ENCODE measurements around the gene NR2F1-AS1. TPM values are rescaled to one million over a fixed set of nuclear protein-coding genes. Genes with fewer than 3 reads are reported as not detected.
"Not testable (repeated sequence)": the region's sequence is repeated elsewhere in the genome, so short reads cannot be mapped to it uniquely, and the experiment has no call there.

The NR2F1-AS1 gene
- total RNA-seq, 2 experiments from 2014 or later = not detected

DNA sequence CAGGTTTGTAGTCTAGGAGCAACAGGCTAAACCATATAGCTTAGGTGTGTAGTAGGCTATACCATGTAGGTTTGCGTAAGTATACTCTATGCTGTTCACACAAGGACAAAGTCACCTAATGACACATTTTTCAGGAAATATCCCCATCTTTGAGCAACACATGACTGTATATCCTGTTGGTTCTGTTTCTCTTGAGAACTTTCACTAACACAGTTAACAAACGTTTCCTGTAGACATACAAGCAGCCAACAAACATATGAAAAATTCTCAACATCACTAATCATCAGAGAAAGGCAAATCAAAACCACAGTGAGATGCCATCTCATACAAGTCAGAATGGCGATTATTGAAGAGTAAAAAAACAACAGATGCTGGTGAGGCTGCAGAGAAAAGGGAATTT, 68.2 kb downstream of the NR2F1-AS1 start:
- ChIA-PET POLR2A (no interaction called here), CTCF (no interaction called here)
- H3K9me3 Mint-ChIP-seq (ENCODE audit: insufficient read depth) = no peaks in the 10 kb centered on the region
- no peaks in the 10 kb centered on the region for H3K4me1 Mint-ChIP-seq (ENCODE audit: low read depth)
- no peak overlapping the region for H3K4me3 Mint-ChIP-seq
- H3K36me3 Mint-ChIP-seq (ENCODE audit: low read depth) = no peaks in the 10 kb centered on the region
- DNase-seq = no peak
- no peak for ATAC-seq
- no peak overlapping the region for H3K27ac Mint-ChIP-seq
- no peaks in the 10 kb centered on the region for H3K27me3 Mint-ChIP-seq (ENCODE audit: low read depth)

DNA sequence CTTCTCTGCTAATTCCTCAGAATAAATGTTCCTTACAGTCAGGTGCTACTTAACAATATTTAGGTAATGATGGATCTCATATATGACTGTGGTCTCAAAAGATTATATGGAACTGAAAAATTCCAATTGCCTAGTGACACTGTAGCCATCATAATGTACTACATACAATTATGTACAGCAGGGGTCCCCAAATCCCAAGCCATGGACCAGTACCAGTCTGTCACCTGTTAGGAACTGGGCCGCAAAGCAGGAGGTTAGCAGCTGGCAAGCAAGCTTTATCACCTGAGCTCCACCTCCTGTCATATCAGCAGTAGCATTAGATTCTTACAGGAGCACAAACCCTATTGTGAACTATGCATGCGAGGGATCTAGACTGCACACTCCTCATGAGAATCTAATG, 69.6 kb downstream of the NR2F1-AS1 start:
- no peaks in the 10 kb centered on the region for H3K27me3 Mint-ChIP-seq (ENCODE audit: low read depth)
- no peaks in the 10 kb centered on the region for H3K36me3 Mint-ChIP-seq (ENCODE audit: low read depth)
- CTCF ChIA-PET = no interaction called here
- no peak overlapping the region for H3K4me3 Mint-ChIP-seq
- no peak overlapping the region for H3K27ac Mint-ChIP-seq
- DNase-seq (no peak), ATAC-seq (no peak)
- POLR2A ChIA-PET = no interaction called here
- H3K4me1 Mint-ChIP-seq (ENCODE audit: low read depth) = no peaks in the 10 kb centered on the region
- H3K9me3 Mint-ChIP-seq (ENCODE audit: insufficient read depth) = no peaks in the 10 kb centered on the region

DNA sequence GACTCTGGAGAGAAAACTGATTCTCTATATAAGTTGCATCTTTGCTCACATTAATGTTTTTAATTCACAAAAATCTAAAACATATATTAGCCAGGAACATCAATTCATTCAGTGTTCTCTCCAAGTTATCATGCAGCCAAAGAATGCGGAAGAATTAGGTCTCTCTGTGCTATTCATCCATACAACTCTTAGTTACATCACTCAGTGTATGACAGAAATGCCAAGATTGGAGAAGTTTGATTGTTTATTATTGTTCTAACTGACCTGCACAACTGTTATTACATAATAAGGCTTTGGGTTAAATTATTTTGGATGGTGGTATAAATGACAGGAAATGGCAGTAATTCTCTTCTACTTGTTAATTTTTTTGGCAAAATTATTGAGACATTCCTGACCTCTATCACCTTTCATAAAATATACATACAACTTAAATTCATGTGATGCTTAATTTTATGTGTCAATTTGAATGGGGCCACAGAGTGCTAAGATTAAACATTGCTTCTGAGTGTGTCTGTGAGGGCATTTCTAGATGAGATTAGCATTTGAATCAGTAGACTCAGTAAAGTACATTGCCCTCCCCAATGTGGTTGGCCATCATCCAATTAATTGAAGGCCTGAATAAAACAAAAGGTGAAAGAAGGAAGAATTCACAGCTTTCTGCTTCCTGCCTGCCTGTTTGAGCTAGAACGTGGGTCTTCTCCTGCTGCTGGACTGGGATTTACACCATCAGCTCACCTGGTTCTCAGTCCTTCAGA, 70.2 kb downstream of the NR2F1-AS1 start:
- POLR2A ChIA-PET = no interaction called here
- no peak for ATAC-seq

DNA sequence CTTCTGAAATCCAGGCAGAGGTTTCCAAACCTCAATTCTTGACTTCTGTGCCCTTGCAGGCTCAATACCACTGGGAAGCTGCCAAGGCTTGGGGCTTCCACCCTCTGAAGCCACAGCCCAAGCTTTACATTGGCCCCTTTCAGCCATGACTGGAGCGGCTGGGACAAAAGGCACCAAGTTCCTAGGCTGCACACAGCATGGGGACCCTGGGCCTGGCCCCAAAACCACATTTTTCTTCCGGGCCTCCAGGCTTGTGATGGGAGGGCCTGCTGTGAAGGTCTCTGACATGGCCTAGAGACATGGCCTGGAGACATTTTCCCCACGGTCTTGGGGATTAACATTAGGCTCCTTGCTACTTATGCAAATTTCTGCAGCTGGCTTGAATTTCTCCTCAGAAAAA, 75.5 kb downstream of the NR2F1-AS1 start:
- H3K4me3 Mint-ChIP-seq; H3K27ac Mint-ChIP-seq; H3K36me3 Mint-ChIP-seq (ENCODE audit: low read depth); POLR2A ChIA-PET; H3K4me1 Mint-ChIP-seq (ENCODE audit: low read depth); DNase-seq; CTCF ChIA-PET; H3K9me3 Mint-ChIP-seq (ENCODE audit: insufficient read depth); ATAC-seq; H3K27me3 Mint-ChIP-seq (ENCODE audit: low read depth): not testable (repeated sequence)

More for the DNA sequence above, 70.2 kb downstream of the NR2F1-AS1 start:
- Mint-ChIP-seq H3K4me3 (no peak overlapping the region), H3K4me1 (ENCODE audit: low read depth) (no peaks in the 10 kb centered on the region), H3K9me3 (ENCODE audit: insufficient read depth) (no peaks in the 10 kb centered on the region), H3K36me3 (ENCODE audit: low read depth) (no peaks in the 10 kb centered on the region), H3K27ac (no peak overlapping the region), H3K27me3 (ENCODE audit: low read depth) (no peaks in the 10 kb centered on the region)
- DNase-seq = no peak
- CTCF ChIA-PET = no interaction called here

DNA sequence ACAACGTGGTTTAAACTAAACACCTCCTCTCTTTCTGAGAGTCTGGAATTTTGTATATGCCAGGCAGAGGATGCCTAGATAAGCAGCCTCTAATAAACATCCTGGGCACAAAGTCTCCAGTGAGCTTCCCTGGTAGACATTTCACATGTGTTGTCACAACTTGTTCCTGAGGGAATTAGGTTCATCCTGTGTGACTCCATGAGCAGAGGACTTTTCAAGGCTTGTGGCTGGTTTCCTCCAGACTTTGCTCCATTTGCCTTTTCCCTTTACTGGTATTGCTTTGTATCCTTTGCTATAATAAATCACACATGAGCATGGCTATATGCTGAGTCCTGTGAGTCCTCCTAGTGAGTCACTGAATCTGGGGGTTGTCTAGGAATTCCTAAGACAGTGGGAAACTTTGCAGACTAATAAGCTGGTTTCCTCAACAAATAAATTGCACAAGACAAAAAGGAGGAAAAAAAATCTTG, 77.4 kb downstream of the NR2F1-AS1 start:
- no peak for ATAC-seq
- Mint-ChIP-seq H3K36me3 (ENCODE audit: low read depth) (no peaks in the 10 kb centered on the region), H3K27ac (no peak overlapping the region), H3K4me3 (no peak overlapping the region), H3K9me3 (ENCODE audit: insufficient read depth) (no peaks in the 10 kb centered on the region), H3K4me1 (ENCODE audit: low read depth) (no peaks in the 10 kb centered on the region), H3K27me3 (ENCODE audit: low read depth) (no peaks in the 10 kb centered on the region)
- no peak for DNase-seq
- CTCF ChIA-PET = no interaction called here
- POLR2A ChIA-PET = no interaction called here

DNA sequence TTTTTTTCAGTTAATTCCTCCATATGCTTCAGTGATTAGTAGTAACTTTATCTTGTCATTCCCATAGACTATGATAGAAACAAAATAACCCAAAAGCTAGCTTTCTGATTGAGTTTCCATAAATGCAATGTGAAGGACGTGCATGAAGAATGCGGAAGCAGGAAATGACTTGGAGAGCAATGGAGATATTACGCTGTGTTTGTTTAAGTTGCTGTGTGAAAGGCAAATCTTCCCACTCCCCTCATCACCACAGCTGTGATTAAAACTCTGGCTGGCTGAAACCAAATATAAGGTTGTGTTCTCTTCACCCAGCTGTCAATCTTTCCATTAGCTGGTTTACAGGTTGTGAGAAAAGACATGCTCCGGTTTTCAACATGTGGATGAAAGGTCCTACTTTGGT, 83.9 kb downstream of the NR2F1-AS1 start:
- CTCF ChIA-PET = no interaction called here
- DNase-seq = no peak
- Mint-ChIP-seq H3K27me3 (ENCODE audit: low read depth) (no peaks in the 10 kb centered on the region), H3K9me3 (ENCODE audit: insufficient read depth) (no peaks in the 10 kb centered on the region), H3K4me3 (no peak overlapping the region), H3K36me3 (ENCODE audit: low read depth) (no peaks in the 10 kb centered on the region), H3K4me1 (ENCODE audit: low read depth) (no peaks in the 10 kb centered on the region), H3K27ac (no peak overlapping the region)
- POLR2A ChIA-PET = no interaction called here
- ATAC-seq = no peak

DNA sequence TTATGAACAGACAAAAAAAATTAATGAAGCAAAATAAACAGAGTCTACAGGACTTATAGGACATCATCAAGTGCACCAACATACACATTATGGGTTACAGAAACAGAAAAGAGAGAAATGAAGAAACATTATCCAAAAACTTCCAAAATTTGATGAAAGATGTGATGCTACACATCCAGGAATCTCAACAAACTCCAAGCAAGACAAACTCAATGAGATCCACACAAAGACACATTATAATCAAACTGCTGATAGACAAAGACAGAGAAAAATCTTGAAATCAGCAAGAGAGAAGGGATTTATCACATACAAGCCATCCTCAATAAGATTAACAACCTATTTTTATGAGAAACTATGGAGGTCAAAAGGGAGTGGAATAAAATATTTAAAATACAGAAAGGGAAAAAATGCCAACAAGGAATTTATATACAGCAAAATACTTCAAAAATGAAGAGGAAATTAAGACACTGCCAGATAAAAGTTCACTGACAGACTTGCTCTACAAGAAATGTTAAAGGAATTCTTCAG, 101.0 kb downstream of the NR2F1-AS1 start:
- ATAC-seq (no peak), DNase-seq (no peak)
- Mint-ChIP-seq H3K27me3 (ENCODE audit: low read depth) (no peaks in the 10 kb centered on the region), H3K27ac (no peak overlapping the region), H3K36me3 (ENCODE audit: low read depth) (no peaks in the 10 kb centered on the region), H3K9me3 (ENCODE audit: insufficient read depth) (no peaks in the 10 kb centered on the region), H3K4me3 (no peak overlapping the region), H3K4me1 (ENCODE audit: low read depth) (no peaks in the 10 kb centered on the region)
- CTCF ChIA-PET = no interaction called here
- POLR2A ChIA-PET = no interaction called here

DNA sequence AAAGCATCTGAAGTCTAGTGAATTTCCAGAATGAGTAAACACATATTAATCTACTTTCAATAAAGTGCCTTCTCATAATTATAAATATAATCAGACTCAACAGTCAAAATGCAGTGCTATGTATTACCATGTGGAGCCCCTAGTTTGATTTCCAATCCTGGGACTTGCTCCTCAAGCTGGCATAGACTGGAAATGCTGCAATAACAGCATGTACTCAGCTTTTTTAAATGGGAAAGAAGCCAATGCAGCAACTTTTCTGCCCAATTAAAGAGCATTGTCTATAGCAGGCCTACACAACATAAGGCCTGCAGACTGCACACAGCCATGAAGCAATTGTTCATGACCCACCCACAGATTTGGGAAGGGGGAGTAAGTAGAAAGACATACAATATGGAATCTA, 103.2 kb downstream of the NR2F1-AS1 start:
- Mint-ChIP-seq H3K4me1 (ENCODE audit: low read depth) (no peaks in the 10 kb centered on the region), H3K27me3 (ENCODE audit: low read depth) (no peaks in the 10 kb centered on the region), H3K4me3 (no peak overlapping the region), H3K9me3 (ENCODE audit: insufficient read depth) (no peaks in the 10 kb centered on the region), H3K27ac (no peak overlapping the region), H3K36me3 (ENCODE audit: low read depth) (no peaks in the 10 kb centered on the region)
- DNase-seq (no peak), ATAC-seq (no peak)
- ChIA-PET POLR2A (no interaction called here), CTCF (no interaction called here)

DNA sequence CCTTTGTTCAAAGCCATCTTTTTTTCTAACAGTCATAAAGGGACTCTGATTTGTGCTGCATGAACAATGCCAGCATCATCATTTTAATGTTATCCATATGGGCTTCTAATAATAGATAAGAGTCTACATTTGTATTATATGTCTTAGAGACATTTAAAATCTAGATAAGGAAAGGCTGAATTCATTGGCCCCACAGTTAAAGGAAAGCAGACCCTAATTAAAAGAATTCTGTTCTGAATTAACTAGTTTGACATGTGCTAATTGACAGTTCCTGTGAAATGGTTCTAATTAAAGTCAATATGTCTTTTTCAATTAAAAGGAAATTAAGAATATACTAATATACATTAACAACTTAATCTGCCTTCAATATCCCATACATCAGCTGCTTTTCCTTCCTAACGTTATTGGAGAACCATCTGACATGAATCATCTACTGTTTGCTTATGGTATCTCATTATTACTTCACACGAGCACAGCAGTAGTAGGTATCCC, 104.7 kb downstream of the NR2F1-AS1 start:
- Mint-ChIP-seq H3K4me3 (no peak overlapping the region), H3K27me3 (ENCODE audit: low read depth) (no peaks in the 10 kb centered on the region), H3K36me3 (ENCODE audit: low read depth) (no peaks in the 10 kb centered on the region), H3K9me3 (ENCODE audit: insufficient read depth) (no peaks in the 10 kb centered on the region), H3K4me1 (ENCODE audit: low read depth) (no peaks in the 10 kb centered on the region), H3K27ac (no peak overlapping the region)
- no peak for DNase-seq
- ChIA-PET POLR2A (no interaction called here), CTCF (no interaction called here)
- no peak for ATAC-seq

DNA sequence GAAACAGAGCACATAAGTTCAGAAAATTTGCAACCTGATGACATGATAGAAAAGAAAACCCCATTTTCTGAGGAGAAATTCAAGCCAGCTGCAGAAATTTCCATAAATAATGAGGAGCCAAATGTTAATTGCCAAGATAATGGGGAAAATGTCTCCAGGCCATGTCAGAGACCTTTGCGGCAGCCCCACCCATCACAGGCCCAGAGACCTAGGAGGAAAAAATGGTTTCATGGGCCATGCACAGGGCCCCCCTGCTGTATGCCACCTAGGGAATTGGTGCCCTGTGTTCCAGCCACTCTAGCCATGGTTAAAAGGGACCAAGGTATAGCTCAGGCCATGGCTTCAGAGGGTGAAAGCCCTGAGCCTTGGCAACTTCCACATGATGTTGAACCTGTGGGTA, 118.1 kb downstream of the NR2F1-AS1 start:
- Mint-ChIP-seq H3K4me1 (ENCODE audit: low read depth) (no peaks in the 10 kb centered on the region), H3K27ac (no peak overlapping the region), H3K4me3 (no peak overlapping the region), H3K9me3 (ENCODE audit: insufficient read depth) (no peaks in the 10 kb centered on the region), H3K36me3 (ENCODE audit: low read depth) (no peaks in the 10 kb centered on the region), H3K27me3 (ENCODE audit: low read depth) (no peaks in the 10 kb centered on the region)
- ATAC-seq (no peak), DNase-seq (no peak)
- CTCF ChIA-PET = no interaction called here
- POLR2A ChIA-PET = no interaction called here

DNA sequence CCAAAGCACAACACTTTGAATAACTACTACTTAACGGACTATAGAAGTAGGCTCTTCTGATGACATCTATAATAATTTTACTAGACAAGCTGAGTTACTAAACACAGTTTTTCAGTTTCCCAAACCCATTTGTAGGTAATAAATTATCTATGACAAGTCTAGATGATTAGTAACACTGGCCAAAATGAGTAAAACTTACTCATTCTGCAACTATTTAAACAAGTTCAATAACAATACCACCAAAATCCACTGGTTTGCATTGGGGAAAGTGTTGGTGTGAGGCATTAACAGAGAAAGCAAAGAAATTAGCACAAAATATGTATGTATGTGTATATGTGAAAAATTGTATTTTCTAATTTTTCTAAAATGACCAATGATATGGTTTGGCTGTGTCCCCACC, 119.3 kb downstream of the NR2F1-AS1 start:
- Mint-ChIP-seq H3K9me3 (ENCODE audit: insufficient read depth) (no peaks in the 10 kb centered on the region), H3K36me3 (ENCODE audit: low read depth) (no peaks in the 10 kb centered on the region), H3K27ac (no peak overlapping the region), H3K4me3 (no peak overlapping the region), H3K4me1 (ENCODE audit: low read depth) (no peaks in the 10 kb centered on the region), H3K27me3 (ENCODE audit: low read depth) (no peaks in the 10 kb centered on the region)
- CTCF ChIA-PET = no interaction called here
- no peak for ATAC-seq
- POLR2A ChIA-PET = no interaction called here
- no peak for DNase-seq

DNA sequence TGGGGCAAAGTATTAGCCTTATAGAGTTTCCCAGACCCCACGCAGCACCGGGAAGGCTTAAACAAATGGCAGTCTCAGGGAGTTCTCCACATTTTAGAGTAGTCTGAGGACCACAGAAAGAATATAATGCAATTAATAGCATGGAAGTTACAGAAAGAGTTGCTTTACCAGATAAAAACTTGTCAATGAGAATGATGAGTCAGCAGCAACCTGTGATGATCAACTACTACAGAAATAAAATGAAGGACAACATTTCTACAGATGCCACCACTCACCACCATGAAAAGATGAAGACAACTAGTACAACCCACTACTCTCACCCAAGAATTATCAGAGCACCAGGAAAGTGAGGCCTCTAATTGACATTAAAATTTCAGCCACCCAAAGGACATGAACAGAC, 120.7 kb downstream of the NR2F1-AS1 start:
- no peak overlapping the region for H3K4me3 Mint-ChIP-seq
- H3K27me3 Mint-ChIP-seq (ENCODE audit: low read depth) = no peaks in the 10 kb centered on the region
- DNase-seq = no peak
- H3K27ac Mint-ChIP-seq = no peak overlapping the region
- no peaks in the 10 kb centered on the region for H3K4me1 Mint-ChIP-seq (ENCODE audit: low read depth)
- ChIA-PET POLR2A (no interaction called here), CTCF (no interaction called here)
- no peaks in the 10 kb centered on the region for H3K36me3 Mint-ChIP-seq (ENCODE audit: low read depth)
- H3K9me3 Mint-ChIP-seq (ENCODE audit: insufficient read depth) = no peaks in the 10 kb centered on the region
- no peak for ATAC-seq

DNA sequence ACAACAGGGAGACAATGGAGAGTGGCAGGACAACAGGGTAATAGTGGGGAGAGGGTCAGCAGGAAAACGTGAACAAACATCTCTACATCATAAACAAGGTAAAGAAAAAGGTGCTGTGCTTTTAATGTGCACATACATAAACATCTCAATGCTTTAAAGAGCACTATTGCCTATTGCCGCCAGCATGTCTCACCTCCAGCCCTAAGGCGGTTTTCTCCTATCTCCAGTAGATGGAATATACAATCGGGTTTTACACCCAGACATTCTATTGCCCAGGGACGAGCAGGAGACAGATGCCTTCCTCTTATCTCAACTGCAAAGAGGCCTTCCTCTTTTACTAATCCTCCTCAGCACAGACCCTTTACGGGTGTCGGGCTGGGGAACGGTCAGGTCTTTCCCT, 124.2 kb downstream of the NR2F1-AS1 start:
- DNase-seq; CTCF ChIA-PET; H3K27me3 Mint-ChIP-seq (ENCODE audit: low read depth); H3K9me3 Mint-ChIP-seq (ENCODE audit: insufficient read depth); H3K27ac Mint-ChIP-seq; POLR2A ChIA-PET; H3K4me3 Mint-ChIP-seq; H3K36me3 Mint-ChIP-seq (ENCODE audit: low read depth); H3K4me1 Mint-ChIP-seq (ENCODE audit: low read depth); ATAC-seq: not testable (repeated sequence)
